ENCODE results near the gene FOXN3. TPM values are rescaled to one million over a fixed set of nuclear protein-coding genes. Genes with fewer than 3 reads are reported as not detected.
A peak's percentile ranks its signal among the peaks of the same experiment; 100 is the strongest.

The FOXN3 gene
- total and polyA plus RNA-seq, 8 donors, result 43.5 to 80.7 (median 49.1) TPM

DNA sequence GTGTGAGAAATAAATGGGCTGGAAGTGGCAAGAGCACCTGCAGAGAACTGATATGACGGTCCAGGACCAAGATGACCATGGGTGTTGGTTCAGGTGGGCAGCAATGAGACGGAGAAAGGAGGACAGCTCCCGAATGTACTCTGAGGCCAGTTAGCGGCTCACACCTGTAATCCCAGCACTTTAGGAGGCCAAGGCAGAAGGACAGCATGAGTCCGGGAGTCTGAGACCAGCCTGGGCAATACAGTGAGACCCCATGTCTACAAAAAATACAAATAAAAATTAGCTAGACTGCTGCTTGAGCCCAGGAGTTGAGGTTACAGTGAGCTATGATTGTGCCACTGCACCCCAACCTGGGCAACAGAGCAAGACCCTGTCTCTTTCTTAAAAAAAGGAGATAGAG lies 60.1 kb downstream of the FOXN3 start:
- peak overlapping the region in 1 of 2 donors; percentile 76 for H3K27ac ChIP-seq

GRCh38 chr14:89356496-89356895 lies 60.5 kb downstream of the FOXN3 start:
- ATAC-seq (no peak), DNase-seq (no peak)
- Histone ChIP-seq H3K9me3 (no peaks in the 10 kb centered on the region), H3K27me3 (no peaks in the 10 kb centered on the region), H3K4me1 (peaks cover 12 to 54% of the 10 kb centered on the region in 2 donors), H3K27ac (peak overlapping the region in 1 of 2 donors; percentile 76), H3K4me3 (no peak overlapping the region), H3K36me3 (no peaks in the 10 kb centered on the region)
- TF ChIP-seq, protein P1, sequence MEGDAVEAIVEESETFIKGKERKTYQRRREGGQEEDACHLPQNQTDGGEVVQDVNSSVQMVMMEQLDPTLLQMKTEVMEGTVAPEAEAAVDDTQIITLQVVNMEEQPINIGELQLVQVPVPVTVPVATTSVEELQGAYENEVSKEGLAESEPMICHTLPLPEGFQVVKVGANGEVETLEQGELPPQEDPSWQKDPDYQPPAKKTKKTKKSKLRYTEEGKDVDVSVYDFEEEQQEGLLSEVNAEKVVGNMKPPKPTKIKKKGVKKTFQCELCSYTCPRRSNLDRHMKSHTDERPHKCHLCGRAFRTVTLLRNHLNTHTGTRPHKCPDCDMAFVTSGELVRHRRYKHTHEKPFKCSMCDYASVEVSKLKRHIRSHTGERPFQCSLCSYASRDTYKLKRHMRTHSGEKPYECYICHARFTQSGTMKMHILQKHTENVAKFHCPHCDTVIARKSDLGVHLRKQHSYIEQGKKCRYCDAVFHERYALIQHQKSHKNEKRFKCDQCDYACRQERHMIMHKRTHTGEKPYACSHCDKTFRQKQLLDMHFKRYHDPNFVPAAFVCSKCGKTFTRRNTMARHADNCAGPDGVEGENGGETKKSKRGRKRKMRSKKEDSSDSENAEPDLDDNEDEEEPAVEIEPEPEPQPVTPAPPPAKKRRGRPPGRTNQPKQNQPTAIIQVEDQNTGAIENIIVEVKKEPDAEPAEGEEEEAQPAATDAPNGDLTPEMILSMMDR (IDR thresholded peaks at IDR 0.05), result no peak
- intact Hi-C loops (cut with DNase I), result no loop called here

More for the DNA sequence above, 60.1 kb downstream of the FOXN3 start:
- TF ChIP-seq, protein P1 (IDR thresholded peaks at IDR 0.05), result no peak
- no peaks in the 10 kb centered on the region for H3K9me3 ChIP-seq
- ATAC-seq (no peak), DNase-seq (no peak)
- peaks cover 7 to 50% of the 10 kb centered on the region in 2 donors for H3K4me1 ChIP-seq
- no peak overlapping the region for H3K4me3 ChIP-seq
- intact Hi-C loops (cut with DNase I), result no loop called here
- H3K27me3 ChIP-seq, result no peaks in the 10 kb centered on the region
- no peaks in the 10 kb centered on the region for H3K36me3 ChIP-seq

DNA sequence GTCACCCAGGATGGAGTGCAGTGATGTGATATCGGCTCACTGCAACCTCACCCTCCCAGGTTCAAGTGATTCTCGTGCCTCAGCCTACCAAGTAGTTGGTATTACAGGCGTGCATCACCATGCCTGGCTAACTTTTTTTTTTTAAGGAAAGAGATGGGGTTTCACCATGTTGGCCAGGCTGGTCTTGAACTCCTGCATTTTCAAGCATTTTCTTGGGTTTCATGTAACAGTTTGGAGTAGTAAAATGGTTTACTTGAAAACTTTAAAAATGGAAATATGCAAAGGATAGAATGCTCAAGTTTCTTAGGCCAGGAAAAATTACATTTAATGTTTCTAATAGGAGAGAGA lies 63.3 kb downstream of the FOXN3 start:
- ATAC-seq (no peak), DNase-seq (no peak)
- peaks cover 0 to 10% of the 10 kb centered on the region in 2 donors for H3K36me3 ChIP-seq
- H3K27ac ChIP-seq, result no peak overlapping the region
- H3K27me3 ChIP-seq, result no peaks in the 10 kb centered on the region
- H3K9me3 ChIP-seq, result no peaks in the 10 kb centered on the region
- TF ChIP-seq, protein P1 (IDR thresholded peaks at IDR 0.05), result no peak
- H3K4me3 ChIP-seq, result no peak overlapping the region
- intact Hi-C loops (cut with DNase I), result no loop called here
- peaks cover 20 to 49% of the 10 kb centered on the region in 2 donors for H3K4me1 ChIP-seq

GRCh38 chr14:89352976-89353765 lies 63.9 kb downstream of the FOXN3 start:
- no peak overlapping the region for H3K27ac ChIP-seq
- ATAC-seq (no peak), DNase-seq (no peak)
- no peak overlapping the region for H3K4me3 ChIP-seq
- no peaks in the 10 kb centered on the region for H3K27me3 ChIP-seq
- intact Hi-C loops (cut with DNase I), result no loop called here
- TF ChIP-seq, protein P1 (IDR thresholded peaks at IDR 0.05), result no peak
- peaks cover 20 to 44% of the 10 kb centered on the region in 2 donors for H3K4me1 ChIP-seq
- H3K9me3 ChIP-seq, result no peaks in the 10 kb centered on the region
- H3K36me3 ChIP-seq, result peaks cover 0 to 11% of the 10 kb centered on the region in 2 donors

DNA sequence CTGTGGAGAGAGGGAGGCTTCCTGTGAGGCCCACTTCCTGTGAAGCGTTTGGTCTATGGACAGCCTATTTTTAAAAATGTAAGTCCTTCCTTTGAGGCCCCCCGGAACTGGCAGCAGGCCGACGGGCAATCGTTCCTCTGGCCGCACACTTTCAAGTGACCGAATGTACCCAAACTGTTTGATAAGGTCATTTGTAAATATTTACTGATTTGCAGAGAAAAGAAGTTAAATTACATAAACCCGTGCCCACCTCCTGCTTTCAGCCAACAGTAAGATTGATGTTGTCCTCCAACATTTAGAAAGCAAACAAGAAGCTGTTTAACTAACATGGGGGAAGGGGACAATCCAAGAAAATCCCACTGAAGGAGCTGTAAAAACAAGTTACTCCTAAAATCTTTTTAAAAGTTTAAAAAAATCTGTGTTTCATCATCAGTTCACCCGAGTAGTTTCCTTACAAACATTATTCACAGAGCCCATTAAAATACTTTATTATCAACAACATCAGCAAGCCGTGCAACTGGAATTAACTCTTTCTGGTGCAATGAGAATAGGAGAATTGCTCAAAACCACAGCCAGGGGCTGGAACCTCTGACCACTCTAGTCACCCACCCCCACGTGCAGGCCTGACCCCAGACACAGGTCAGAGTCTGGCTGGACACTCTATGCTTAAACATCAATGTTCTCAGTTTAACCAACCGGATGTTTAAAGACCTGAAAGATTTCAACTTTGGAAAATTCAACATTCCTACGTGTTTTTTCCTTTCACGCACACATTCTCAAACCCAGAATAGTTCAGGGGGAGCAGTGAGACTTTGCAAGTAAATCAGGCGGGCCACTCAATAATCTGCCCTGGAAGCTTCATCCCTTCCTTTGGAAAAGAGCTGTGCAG lies 65.3 kb downstream of the FOXN3 start:
- peak; percentile 54 for ATAC-seq
- H3K4me1 ChIP-seq, result peaks cover 20 to 30% of the 10 kb centered on the region in 2 donors

More for the DNA sequence above, 65.3 kb downstream of the FOXN3 start:
- Histone ChIP-seq H3K27me3 (no peaks in the 10 kb centered on the region), H3K4me3 (no peak overlapping the region), H3K36me3 (peaks cover 0 to 14% of the 10 kb centered on the region in 2 donors), H3K9me3 (no peaks in the 10 kb centered on the region), H3K27ac (peak overlapping the region; percentile 65 to 74)
- TF ChIP-seq, protein P1 (IDR thresholded peaks at IDR 0.05), result no peak
- peak in 2 of 4 donors; percentile 72 to 85 for DNase-seq
- intact Hi-C loops (cut with DNase I), result no loop called here

Data from left lung (tissue), 10 donors.